Neural progenitor cell (in vitro differentiated cells): ENCODE results near the gene BCL6B.

ENCODE experiments used
- EZH2 ChIP-seq: fragments of 200-600 bp; sonication (generic); IDR thresholded peaks from 2 replicates; pipeline ENCODE4 v1.6.1; 2017; ENCODE audit warnings: antibody characterized with exemption, mild to moderate bottlenecking, moderate library complexity
- EZH2phosphoT487 ChIP-seq: fragments of 200-600 bp; sonication (generic); IDR thresholded peaks from 2 replicates; pipeline ENCODE4 v1.6.1; 2017; ENCODE audit warnings: antibody characterized with exemption
- TF ChIP-seq, protein P1 (sequence below): fragments of 200-600 bp; sonication (generic); IDR thresholded peaks from 2 replicates; pipeline ENCODE4 v1.5.1; 2017; ENCODE audit warnings: antibody characterized with exemption, mild to moderate bottlenecking

DNA sequence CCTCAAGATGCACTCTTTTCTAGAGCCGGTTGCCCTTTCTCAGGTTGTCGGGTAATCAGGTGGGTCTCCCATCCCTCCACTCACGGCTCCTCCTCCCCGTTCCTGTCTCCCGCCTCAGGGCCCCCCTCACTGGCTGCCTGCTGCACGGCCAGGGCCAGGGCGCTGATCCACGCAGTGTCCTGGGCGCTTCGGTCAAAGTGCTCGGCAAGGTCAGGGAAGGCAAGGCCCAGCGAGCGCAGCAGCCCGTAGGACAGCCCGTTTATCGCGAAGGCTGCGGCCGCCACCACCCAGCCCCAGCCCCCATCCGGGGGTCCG, 20.3 kb downstream of the BCL6B start:
- TF ChIP-seq, protein P1, sequence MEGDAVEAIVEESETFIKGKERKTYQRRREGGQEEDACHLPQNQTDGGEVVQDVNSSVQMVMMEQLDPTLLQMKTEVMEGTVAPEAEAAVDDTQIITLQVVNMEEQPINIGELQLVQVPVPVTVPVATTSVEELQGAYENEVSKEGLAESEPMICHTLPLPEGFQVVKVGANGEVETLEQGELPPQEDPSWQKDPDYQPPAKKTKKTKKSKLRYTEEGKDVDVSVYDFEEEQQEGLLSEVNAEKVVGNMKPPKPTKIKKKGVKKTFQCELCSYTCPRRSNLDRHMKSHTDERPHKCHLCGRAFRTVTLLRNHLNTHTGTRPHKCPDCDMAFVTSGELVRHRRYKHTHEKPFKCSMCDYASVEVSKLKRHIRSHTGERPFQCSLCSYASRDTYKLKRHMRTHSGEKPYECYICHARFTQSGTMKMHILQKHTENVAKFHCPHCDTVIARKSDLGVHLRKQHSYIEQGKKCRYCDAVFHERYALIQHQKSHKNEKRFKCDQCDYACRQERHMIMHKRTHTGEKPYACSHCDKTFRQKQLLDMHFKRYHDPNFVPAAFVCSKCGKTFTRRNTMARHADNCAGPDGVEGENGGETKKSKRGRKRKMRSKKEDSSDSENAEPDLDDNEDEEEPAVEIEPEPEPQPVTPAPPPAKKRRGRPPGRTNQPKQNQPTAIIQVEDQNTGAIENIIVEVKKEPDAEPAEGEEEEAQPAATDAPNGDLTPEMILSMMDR = no peak
- TF ChIP-seq EZH2phosphoT487 (no peak), EZH2 (peak; percentile 64)
